Body of pancreas (tissue), 4 donors: ENCODE results near the gene CAMTA1.

Experiments used
- CTCF ChIP-seq, 7 experiments: fragments of 450-650 bp in 4 of 7; fragments of 200-600 bp in 3 of 7; sonication (generic) in 3 of 7; IDR thresholded peaks; one replicate each; pipeline ENCODE4 v1.5.1; 2016 to 2019; ENCODE audit warnings: antibody characterized with exemption in 7 of 7
- POLR2A ChIP-seq, 3 donors: fragments of 450-650 bp; IDR thresholded peaks; one replicate each; pipeline ENCODE4 v1.6.1; 2016; ENCODE audit warnings: antibody characterized with exemption in 3 of 3, mild to moderate bottlenecking in 2 of 3

- no peak for TF ChIP-seq CTCF (IDR thresholded peaks at IDR 0.05)
- TF ChIP-seq POLR2A (IDR thresholded peaks at IDR 0.05): no peak
Measured at GRCh38 chr1:7768583-7768982, 983.3 kb downstream of the CAMTA1 start.
